GM12891 (cell line): ENCODE measurements around the gene GNPTAB.

ENCODE experiments used
- POLR2A ChIP-seq: IDR thresholded peaks from 2 replicates; pipeline ENCODE4 v1.6.1; 2011; ENCODE audit warnings: low read depth, low read length, control low read depth
- POLR2AphosphoS5 ChIP-seq: IDR thresholded peaks from 2 replicates; pipeline ENCODE4 v1.6.1; 2011; ENCODE audit warnings: low read depth, low read length, control low read depth
- TAF1 ChIP-seq: IDR thresholded peaks from 2 replicates; pipeline ENCODE4 v1.6.1; 2011; ENCODE audit warnings: low read depth, low read length, control low read depth

DNA sequence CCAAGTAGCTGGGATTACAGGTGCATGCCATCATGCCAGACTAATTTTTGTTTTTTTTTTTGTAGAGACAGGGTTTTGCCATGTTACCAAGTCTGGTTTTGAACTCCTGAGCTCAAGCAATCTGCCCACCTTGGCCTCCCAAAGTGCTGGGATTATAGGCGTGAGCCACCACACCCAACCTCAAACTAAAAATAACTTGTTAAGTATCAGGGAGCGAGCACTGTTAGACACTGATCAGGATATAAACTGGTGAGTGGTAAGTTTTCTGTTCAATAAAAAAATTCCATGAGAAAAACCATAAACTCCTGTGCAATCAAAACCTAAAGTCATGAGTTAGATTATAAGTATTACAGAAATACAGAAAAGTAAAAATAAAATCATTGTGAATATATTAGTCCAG is 46.9 kb downstream of the GNPTAB start:
- TF ChIP-seq POLR2A (no peak), POLR2AphosphoS5 (no peak), TAF1 (no peak)
